Measurements from ENCODE around the gene TSPAN18. TPM values are rescaled to one million over a fixed set of nuclear protein-coding genes. Genes with fewer than 3 reads are reported as not detected.
A peak's percentile ranks its signal among the peaks of the same experiment; 100 is the strongest.

TSPAN18 gene
- total and polyA plus RNA-seq, 4 experiments from 2014 or later: 7.3 to 48.6 (median 18.2) TPM

GRCh38 chr11:44778195-44779100 lies 51.7 kb downstream of the TSPAN18 start:
- H3K9me3 ChIP-seq (ENCODE audit: control insufficient read depth in 1 of 2, low read length in 2 of 2): no peaks in the 10 kb centered on the region
- intact Hi-C loops (cut with micrococcal nuclease): loop anchor here (5.0 kb wide), 1 partner anchor 99 kb away; no protein-coding TSS in a partner anchor
- peaks cover 18 to 20% of the 10 kb centered on the region in 2 donors for H3K36me3 Mint-ChIP-seq
- H3K27ac Mint-ChIP-seq: peak overlapping the region in 1 of 7 donors; percentile 60
- H3K4me1 ChIP-seq (ENCODE audit: insufficient read depth, low read length): no peaks in the 10 kb centered on the region
- peaks cover 21 to 62% (median 36%) of the 10 kb centered on the region in 4 donors for H3K4me1 Mint-ChIP-seq
- H3K9me3 Mint-ChIP-seq: no peaks in the 10 kb centered on the region
- no peaks in the 10 kb centered on the region for H3K27me3 ChIP-seq (ENCODE audit: insufficient read depth, low read length)
- no peaks in the 10 kb centered on the region for H3K36me3 ChIP-seq (ENCODE audit: insufficient read depth, low read length)
- POLR2A ChIA-PET (ENCODE audit: partially characterized antibody): no interaction called here
- CTCF ChIA-PET (ENCODE audit: partially characterized antibody): interaction anchor here (1.0 to 5.4 kb wide), 3 partner anchors 11 to 222 kb away, joined by 3 to 35 read pairs (median 14); no protein-coding TSS in a partner anchor
- H3K27me3 Mint-ChIP-seq: no peaks in the 10 kb centered on the region
- no peak for DNase-seq
- H3K27ac ChIP-seq (ENCODE audit: low read depth, low read length): no peak overlapping the region
- H3K4me3 Mint-ChIP-seq: no peak overlapping the region
- H3K4me3 ChIP-seq (ENCODE audit: low read length in 2 of 2): no peak overlapping the region

GRCh38 chr11:44779736-44780520 lies 53.2 kb downstream of the TSPAN18 start:
- CTCF ChIA-PET (ENCODE audit: partially characterized antibody): no interaction called here
- POLR2A ChIA-PET (ENCODE audit: partially characterized antibody): no interaction called here
- no peaks in the 10 kb centered on the region for H3K36me3 ChIP-seq (ENCODE audit: insufficient read depth, low read length)
- intact Hi-C loops (cut with micrococcal nuclease): loop anchor here (5.0 kb wide), 1 partner anchor 97 kb away; no protein-coding TSS in a partner anchor
- H3K9me3 ChIP-seq (ENCODE audit: control insufficient read depth in 1 of 2, low read length in 2 of 2): no peaks in the 10 kb centered on the region
- H3K27me3 ChIP-seq (ENCODE audit: insufficient read depth, low read length): no peaks in the 10 kb centered on the region
- no peaks in the 10 kb centered on the region for H3K4me1 ChIP-seq (ENCODE audit: insufficient read depth, low read length)
- no peak overlapping the region for H3K4me3 ChIP-seq (ENCODE audit: low read length in 2 of 2)
- Mint-ChIP-seq H3K4me1 (peaks cover 22 to 61% (median 37%) of the 10 kb centered on the region in 4 donors), H3K27ac (peak overlapping the region in 1 of 7 donors; percentile 70), H3K36me3 (peaks cover 23 to 24% of the 10 kb centered on the region in 2 donors), H3K4me3 (no peak overlapping the region), H3K27me3 (no peaks in the 10 kb centered on the region), H3K9me3 (no peaks in the 10 kb centered on the region)
- no peak overlapping the region for H3K27ac ChIP-seq (ENCODE audit: low read depth, low read length)
- no peak for DNase-seq

GRCh38 chr11:44780940-44781631 lies 54.3 kb downstream of the TSPAN18 start:
- no peaks in the 10 kb centered on the region for H3K9me3 Mint-ChIP-seq
- Histone ChIP-seq H3K4me3 (ENCODE audit: low read length in 2 of 2) (no peak overlapping the region), H3K36me3 (ENCODE audit: insufficient read depth, low read length) (no peaks in the 10 kb centered on the region), H3K27ac (ENCODE audit: low read depth, low read length) (no peak overlapping the region), H3K27me3 (ENCODE audit: insufficient read depth, low read length) (no peaks in the 10 kb centered on the region), H3K4me1 (ENCODE audit: insufficient read depth, low read length) (no peaks in the 10 kb centered on the region), H3K9me3 (ENCODE audit: control insufficient read depth in 1 of 2, low read length in 2 of 2) (no peaks in the 10 kb centered on the region)
- no peak for DNase-seq
- CTCF ChIA-PET (ENCODE audit: partially characterized antibody): no interaction called here
- no peaks in the 10 kb centered on the region for H3K27me3 Mint-ChIP-seq
- H3K4me1 Mint-ChIP-seq: peaks cover 21 to 62% (median 36%) of the 10 kb centered on the region in 4 donors
- POLR2A ChIA-PET (ENCODE audit: partially characterized antibody): no interaction called here
- H3K36me3 Mint-ChIP-seq: peaks cover 23 to 25% of the 10 kb centered on the region in 2 donors
- intact Hi-C loops (cut with micrococcal nuclease): no loop called here
- H3K4me3 Mint-ChIP-seq: no peak overlapping the region
- peak overlapping the region in 2 of 7 donors; percentile 57 to 60 for H3K27ac Mint-ChIP-seq

GRCh38 chr11:44781655-44782054 lies 54.9 kb downstream of the TSPAN18 start:
- Mint-ChIP-seq H3K36me3 (peaks cover 23 to 25% of the 10 kb centered on the region in 2 donors), H3K27ac (peak overlapping the region in 1 of 7 donors; percentile 6), H3K27me3 (no peaks in the 10 kb centered on the region), H3K4me3 (no peak overlapping the region), H3K4me1 (peaks cover 21 to 59% (median 37%) of the 10 kb centered on the region in 4 donors), H3K9me3 (no peaks in the 10 kb centered on the region)
- intact Hi-C loops (cut with micrococcal nuclease): no loop called here
- Histone ChIP-seq H3K36me3 (ENCODE audit: insufficient read depth, low read length) (no peaks in the 10 kb centered on the region), H3K4me3 (ENCODE audit: low read length in 2 of 2) (no peak overlapping the region), H3K27me3 (ENCODE audit: insufficient read depth, low read length) (no peaks in the 10 kb centered on the region), H3K9me3 (ENCODE audit: control insufficient read depth in 1 of 2, low read length in 2 of 2) (no peaks in the 10 kb centered on the region), H3K27ac (ENCODE audit: low read depth, low read length) (no peak overlapping the region), H3K4me1 (ENCODE audit: insufficient read depth, low read length) (no peaks in the 10 kb centered on the region)
- POLR2A ChIA-PET (ENCODE audit: partially characterized antibody): no interaction called here
- CTCF ChIA-PET (ENCODE audit: partially characterized antibody): interaction anchor here (1.0 kb wide), 1 partner anchor 12 kb away, joined by 3 read pairs; no protein-coding TSS in a partner anchor
- no peak for DNase-seq

GRCh38 chr11:44782478-44782877 lies 55.7 kb downstream of the TSPAN18 start:
- Histone ChIP-seq H3K27ac (ENCODE audit: low read depth, low read length) (no peak overlapping the region), H3K4me1 (ENCODE audit: insufficient read depth, low read length) (no peaks in the 10 kb centered on the region), H3K36me3 (ENCODE audit: insufficient read depth, low read length) (no peaks in the 10 kb centered on the region), H3K4me3 (ENCODE audit: low read length in 2 of 2) (no peak overlapping the region), H3K9me3 (ENCODE audit: control insufficient read depth in 1 of 2, low read length in 2 of 2) (no peaks in the 10 kb centered on the region), H3K27me3 (ENCODE audit: insufficient read depth, low read length) (no peaks in the 10 kb centered on the region)
- H3K36me3 Mint-ChIP-seq: peaks cover 23 to 25% of the 10 kb centered on the region in 2 donors
- no peak overlapping the region for H3K4me3 Mint-ChIP-seq
- CTCF ChIA-PET (ENCODE audit: partially characterized antibody): interaction anchor here (1.0 kb wide), 2 partner anchors 12 to 129 kb away, joined by 3 read pairs; no protein-coding TSS in a partner anchor
- no peak for DNase-seq
- no peaks in the 10 kb centered on the region for H3K27me3 Mint-ChIP-seq
- H3K27ac Mint-ChIP-seq: no peak overlapping the region
- peaks cover 21 to 61% (median 39%) of the 10 kb centered on the region in 4 donors for H3K4me1 Mint-ChIP-seq
- POLR2A ChIA-PET (ENCODE audit: partially characterized antibody): no interaction called here
- no peaks in the 10 kb centered on the region for H3K9me3 Mint-ChIP-seq
- intact Hi-C loops (cut with micrococcal nuclease): no loop called here

GRCh38 chr11:44784436-44784760 lies 57.6 kb downstream of the TSPAN18 start:
- Mint-ChIP-seq H3K4me3 (no peak overlapping the region), H3K4me1 (peaks cover 22 to 69% (median 36%) of the 10 kb centered on the region in 4 donors), H3K27me3 (no peaks in the 10 kb centered on the region), H3K36me3 (peaks cover 23 to 24% of the 10 kb centered on the region in 2 donors), H3K9me3 (no peaks in the 10 kb centered on the region), H3K27ac (peak overlapping the region in 1 of 7 donors; percentile 8)
- intact Hi-C loops (cut with micrococcal nuclease): no loop called here
- H3K4me1 ChIP-seq (ENCODE audit: insufficient read depth, low read length): no peaks in the 10 kb centered on the region
- H3K27ac ChIP-seq (ENCODE audit: low read depth, low read length): no peak overlapping the region
- H3K27me3 ChIP-seq (ENCODE audit: insufficient read depth, low read length): no peaks in the 10 kb centered on the region
- no peak for DNase-seq
- POLR2A ChIA-PET (ENCODE audit: partially characterized antibody): no interaction called here
- H3K36me3 ChIP-seq (ENCODE audit: insufficient read depth, low read length): no peaks in the 10 kb centered on the region
- H3K4me3 ChIP-seq (ENCODE audit: low read length in 2 of 2): no peak overlapping the region
- H3K9me3 ChIP-seq (ENCODE audit: control insufficient read depth in 1 of 2, low read length in 2 of 2): no peaks in the 10 kb centered on the region
- CTCF ChIA-PET (ENCODE audit: partially characterized antibody): interaction anchor here (0.7 to 1.0 kb wide), 2 partner anchors 9 kb away, joined by 3 read pairs; no protein-coding TSS in a partner anchor
